WERI-Rb-1 (cell line): ENCODE data around the gene PPP1R3F.

Experiments
- DNase-seq: peaks from one replicate; pipeline ENCODE4 v3.0.0-alpha.2; 2020
- H3K27ac ChIP-seq: fragments of 250-450 bp; sonication (Bioruptor Pico); 2 replicates; pipeline ENCODE4 v1.5.1; 2020; ENCODE audit warnings: mild to moderate bottlenecking, moderate library complexity
- H3K27me3 ChIP-seq: fragments of 250-450 bp; sonication (Bioruptor Pico); 2 replicates; pipeline ENCODE4 v1.5.1; 2021; ENCODE audit warnings: mild to moderate bottlenecking, low read depth, moderate library complexity; ENCODE audit not compliant: insufficient read depth, severe bottlenecking
- H3K36me3 ChIP-seq: fragments of 250-450 bp; sonication (Bioruptor Pico); 2 replicates; pipeline ENCODE4 v1.5.1; 2020; ENCODE audit warnings: mild to moderate bottlenecking, moderate library complexity
- H3K4me3 ChIP-seq: 2 replicates; pipeline ENCODE4 v1.5.1; 2011; ENCODE audit warnings: low read depth, mild to moderate bottlenecking, control low read depth, low read length
- H3K9me3 ChIP-seq: fragments of 250-450 bp; sonication (Bioruptor Pico); 2 replicates; pipeline ENCODE4 v1.5.1; 2021; ENCODE audit warnings: mild to moderate bottlenecking, moderate library complexity; ENCODE audit not compliant: severe bottlenecking
- TF ChIP-seq, protein P1 (sequence below): IDR thresholded peaks from 2 replicates; pipeline ENCODE4 v1.5.1; 2011; ENCODE audit warnings: low read depth, mild to moderate bottlenecking, control low read depth, inconsistent platforms, low read length

PPP1R3F gene

DNA sequence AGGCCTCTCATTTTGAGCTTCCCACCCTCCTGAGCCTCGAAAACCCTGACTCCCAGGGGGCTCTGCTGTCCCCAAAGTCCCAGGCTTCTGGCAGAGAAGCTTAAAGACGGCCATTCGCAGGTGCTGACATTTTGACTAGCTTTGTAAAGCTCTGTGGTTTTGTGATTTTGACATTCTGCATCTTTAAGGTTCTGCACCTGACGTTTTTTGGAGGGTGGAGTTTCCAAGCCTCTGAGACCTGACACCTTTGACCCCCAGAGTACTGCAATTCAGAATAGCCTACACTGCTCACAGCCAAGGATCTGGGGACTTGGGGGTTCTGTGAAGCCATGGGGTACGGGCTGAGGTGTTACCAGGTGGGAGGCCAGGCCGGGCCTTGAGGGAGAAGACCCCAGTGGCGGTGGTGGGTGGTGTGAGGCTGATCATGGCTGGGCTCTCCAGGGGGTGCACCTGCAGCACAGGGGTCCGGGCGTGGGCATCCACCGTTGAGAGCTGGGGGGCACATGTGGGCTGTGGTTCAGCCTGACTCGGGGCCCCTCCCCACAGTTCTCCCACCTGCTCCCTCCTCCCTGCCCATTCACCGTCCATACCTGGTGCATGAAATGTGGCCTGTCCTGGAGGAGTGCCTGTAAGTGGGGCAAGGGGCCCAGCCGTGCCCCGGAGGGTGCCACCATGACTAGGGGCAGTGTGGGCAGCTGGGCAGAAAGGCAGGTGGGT is 12.4 kb upstream of the PPP1R3F start:
- no peaks in the 10 kb centered on the region for H3K36me3 ChIP-seq
- H3K27ac ChIP-seq, result no peak overlapping the region
- H3K4me3 ChIP-seq, result no peak overlapping the region
- no peak for DNase-seq
- TF ChIP-seq, protein P1, sequence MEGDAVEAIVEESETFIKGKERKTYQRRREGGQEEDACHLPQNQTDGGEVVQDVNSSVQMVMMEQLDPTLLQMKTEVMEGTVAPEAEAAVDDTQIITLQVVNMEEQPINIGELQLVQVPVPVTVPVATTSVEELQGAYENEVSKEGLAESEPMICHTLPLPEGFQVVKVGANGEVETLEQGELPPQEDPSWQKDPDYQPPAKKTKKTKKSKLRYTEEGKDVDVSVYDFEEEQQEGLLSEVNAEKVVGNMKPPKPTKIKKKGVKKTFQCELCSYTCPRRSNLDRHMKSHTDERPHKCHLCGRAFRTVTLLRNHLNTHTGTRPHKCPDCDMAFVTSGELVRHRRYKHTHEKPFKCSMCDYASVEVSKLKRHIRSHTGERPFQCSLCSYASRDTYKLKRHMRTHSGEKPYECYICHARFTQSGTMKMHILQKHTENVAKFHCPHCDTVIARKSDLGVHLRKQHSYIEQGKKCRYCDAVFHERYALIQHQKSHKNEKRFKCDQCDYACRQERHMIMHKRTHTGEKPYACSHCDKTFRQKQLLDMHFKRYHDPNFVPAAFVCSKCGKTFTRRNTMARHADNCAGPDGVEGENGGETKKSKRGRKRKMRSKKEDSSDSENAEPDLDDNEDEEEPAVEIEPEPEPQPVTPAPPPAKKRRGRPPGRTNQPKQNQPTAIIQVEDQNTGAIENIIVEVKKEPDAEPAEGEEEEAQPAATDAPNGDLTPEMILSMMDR, result no peak
- no peaks in the 10 kb centered on the region for H3K9me3 ChIP-seq
- peaks cover 8% of the 10 kb centered on the region for H3K27me3 ChIP-seq

DNA sequence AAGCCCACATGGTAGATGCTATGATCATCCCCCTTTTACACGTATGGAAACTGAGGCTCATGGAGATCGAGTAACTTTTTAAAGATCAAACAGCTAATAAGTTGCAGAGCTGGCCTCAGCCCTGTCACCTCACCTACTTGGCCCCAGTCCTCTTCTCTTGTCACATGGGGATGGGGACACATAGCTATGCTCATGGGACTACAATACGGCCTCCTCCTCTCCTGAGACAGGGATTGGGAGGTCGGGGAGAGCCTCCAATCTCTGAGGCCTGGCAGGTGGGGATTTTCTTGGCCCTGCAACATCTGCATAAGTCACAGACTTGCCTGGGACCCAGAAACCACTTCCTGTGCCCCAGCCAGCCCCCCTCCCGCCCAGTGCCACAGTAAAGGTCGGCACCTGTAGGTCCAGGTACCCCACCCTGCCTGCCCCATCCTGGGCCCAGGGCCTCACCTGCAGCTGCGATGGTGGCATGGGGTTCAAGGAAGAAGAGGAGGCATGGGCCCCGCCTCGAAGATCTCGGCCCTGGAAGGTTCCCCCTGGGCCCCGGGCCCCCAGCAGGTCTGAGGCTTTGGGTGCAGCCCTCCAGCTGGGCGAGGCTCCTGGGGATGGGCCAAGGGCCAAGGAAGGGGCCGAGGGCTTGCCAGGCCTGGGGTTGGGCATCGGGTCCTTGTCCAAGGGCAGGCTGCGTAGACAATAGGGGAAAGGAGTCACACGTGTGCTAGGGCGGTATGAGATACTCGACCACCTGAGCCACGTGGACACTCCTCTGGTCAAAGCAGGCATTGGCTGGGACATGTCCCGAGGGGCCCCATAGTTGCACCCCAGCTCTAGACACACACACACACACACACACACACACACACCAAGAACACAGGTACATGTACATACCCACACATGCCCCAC is 11.5 kb upstream of the PPP1R3F start:
- H3K27ac ChIP-seq, result no peak overlapping the region
- H3K27me3 ChIP-seq, result peaks cover 8% of the 10 kb centered on the region

DNA sequence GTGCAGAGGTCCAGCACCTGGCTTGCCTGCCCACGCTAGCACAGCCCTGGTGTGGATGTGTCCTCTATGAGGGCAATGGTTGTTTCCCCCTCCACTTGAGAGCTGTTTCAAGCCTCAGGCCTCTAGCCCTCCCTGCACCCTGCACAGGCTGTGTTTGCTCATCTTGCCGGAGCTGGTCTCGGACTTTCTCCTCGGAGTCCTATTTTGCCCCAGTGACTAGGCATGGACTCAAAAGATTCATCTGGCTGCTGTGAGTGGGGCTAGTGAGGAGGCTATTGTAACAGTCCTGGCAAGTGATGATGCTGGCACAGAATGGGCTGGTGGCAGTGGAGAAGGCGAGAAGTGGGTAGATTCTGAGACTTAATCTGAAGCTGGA is 10.9 kb upstream of the PPP1R3F start:
- Histone ChIP-seq H3K27me3 (peaks cover 8% of the 10 kb centered on the region), H3K36me3 (no peaks in the 10 kb centered on the region), H3K9me3 (no peaks in the 10 kb centered on the region), H3K27ac (no peak overlapping the region), H3K4me3 (no peak overlapping the region)
- DNase-seq, result no peak
- TF ChIP-seq, protein P1, result no peak

More for the DNA sequence above, 11.5 kb upstream of the PPP1R3F start:
- Histone ChIP-seq H3K4me3 (no peak overlapping the region), H3K36me3 (no peaks in the 10 kb centered on the region), H3K9me3 (no peaks in the 10 kb centered on the region)
- TF ChIP-seq, protein P1, result no peak
- no peak for DNase-seq

DNA sequence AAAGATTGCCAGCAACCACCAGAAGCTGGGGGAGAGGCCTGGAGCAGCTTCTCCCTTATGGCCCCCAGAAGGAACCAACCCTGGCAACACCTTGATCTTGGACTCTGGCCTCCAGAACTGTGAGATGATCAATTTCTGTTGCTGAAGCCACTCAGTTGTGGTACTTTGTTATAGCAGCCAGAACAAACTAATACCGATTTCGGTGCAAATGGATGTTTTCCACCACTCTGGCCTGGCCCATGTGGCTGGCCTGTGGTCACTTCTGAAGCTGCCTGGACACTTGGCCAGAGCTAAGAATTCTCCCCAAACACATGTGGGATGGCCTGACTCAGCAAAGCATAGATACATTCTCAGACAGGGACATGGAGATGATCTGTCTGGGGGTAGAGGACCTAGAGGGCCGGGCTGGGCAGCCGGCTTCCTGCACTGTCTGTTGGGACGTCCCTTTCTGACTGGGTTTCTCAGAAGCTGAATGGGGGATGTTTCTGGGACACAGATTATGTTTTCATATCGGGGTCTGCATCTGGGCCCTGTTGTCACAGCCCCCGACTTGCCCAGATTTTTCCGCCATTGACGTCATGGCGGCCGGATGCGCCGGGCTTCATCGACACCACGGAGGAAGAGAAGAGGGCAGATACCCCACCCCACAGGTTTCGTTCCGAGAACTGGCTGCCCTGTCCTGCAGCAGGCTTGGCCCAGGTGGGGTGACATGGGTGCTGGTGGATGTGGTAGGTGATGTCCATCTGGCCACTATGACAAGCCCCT is 9.2 kb upstream of the PPP1R3F start:
- H3K27ac ChIP-seq, result no peak overlapping the region
- TF ChIP-seq, protein P1, result no peak
- no peak for DNase-seq
- H3K36me3 ChIP-seq, result no peaks in the 10 kb centered on the region
- peaks cover 8% of the 10 kb centered on the region for H3K27me3 ChIP-seq
- no peak overlapping the region for H3K4me3 ChIP-seq
- no peaks in the 10 kb centered on the region for H3K9me3 ChIP-seq

DNA sequence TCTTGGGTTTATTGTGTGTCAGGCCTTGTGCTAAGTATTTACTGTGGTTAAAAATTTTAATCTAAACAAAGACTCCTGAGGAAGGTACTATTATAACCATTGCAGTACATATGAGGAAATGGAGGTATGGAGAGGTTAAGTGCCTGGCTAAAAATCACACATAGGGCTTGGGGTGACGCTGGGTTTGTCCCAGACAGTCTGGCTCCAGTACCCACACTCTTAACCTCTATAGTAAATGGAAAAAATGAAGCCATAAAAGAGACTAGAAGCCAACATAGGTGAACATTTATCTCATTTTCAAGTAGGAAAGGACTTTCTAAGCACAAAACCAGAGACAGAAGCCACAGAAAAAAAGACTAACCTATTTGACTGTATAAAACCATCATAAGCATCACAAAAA is 7.0 kb upstream of the PPP1R3F start:
- DNase-seq, result no peak
- no peaks in the 10 kb centered on the region for H3K9me3 ChIP-seq
- H3K36me3 ChIP-seq, result no peaks in the 10 kb centered on the region
- TF ChIP-seq, protein P1, result no peak
- no peak overlapping the region for H3K4me3 ChIP-seq
- H3K27me3 ChIP-seq, result peaks cover 8% of the 10 kb centered on the region
- no peak overlapping the region for H3K27ac ChIP-seq
